ENCODE results near the gene TENM4.

DNA sequence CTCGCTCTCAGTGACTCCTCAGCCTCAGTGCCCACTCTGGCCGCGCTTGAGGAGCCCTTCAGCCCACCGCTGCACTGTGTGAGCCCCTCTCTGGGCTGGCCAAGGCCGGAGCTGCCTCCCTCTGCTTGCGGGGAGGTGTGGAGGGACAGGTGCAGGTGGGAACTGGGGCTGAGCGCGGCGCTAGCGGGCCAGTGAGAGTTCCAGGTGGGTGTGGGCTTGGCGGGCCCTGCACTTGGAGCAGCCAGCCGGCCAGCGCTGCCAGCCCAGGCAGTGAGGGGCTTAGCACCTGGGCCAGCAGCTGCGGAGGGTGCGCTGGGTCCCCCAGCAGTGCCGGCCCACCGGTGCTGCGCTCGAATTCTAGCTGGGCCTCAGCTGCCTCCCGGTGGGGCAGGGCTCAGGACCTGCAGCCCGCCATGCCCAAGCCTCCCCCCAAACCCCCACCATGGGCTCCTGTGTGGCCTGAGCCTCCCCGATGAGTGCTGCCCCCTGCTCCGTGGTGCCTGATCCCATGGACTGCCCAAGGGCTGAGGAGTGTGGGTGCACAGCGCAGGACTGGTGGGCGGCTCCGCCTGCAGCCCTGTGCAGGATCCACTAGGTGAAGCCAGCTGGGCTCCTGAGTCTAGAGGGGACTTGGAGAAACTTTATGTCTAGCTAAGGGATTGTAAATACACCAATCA is 802.0 kb downstream of the TENM4 start:
- TF ChIP-seq, protein P1, sequence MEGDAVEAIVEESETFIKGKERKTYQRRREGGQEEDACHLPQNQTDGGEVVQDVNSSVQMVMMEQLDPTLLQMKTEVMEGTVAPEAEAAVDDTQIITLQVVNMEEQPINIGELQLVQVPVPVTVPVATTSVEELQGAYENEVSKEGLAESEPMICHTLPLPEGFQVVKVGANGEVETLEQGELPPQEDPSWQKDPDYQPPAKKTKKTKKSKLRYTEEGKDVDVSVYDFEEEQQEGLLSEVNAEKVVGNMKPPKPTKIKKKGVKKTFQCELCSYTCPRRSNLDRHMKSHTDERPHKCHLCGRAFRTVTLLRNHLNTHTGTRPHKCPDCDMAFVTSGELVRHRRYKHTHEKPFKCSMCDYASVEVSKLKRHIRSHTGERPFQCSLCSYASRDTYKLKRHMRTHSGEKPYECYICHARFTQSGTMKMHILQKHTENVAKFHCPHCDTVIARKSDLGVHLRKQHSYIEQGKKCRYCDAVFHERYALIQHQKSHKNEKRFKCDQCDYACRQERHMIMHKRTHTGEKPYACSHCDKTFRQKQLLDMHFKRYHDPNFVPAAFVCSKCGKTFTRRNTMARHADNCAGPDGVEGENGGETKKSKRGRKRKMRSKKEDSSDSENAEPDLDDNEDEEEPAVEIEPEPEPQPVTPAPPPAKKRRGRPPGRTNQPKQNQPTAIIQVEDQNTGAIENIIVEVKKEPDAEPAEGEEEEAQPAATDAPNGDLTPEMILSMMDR (IDR thresholded peaks at IDR 0.05): no peak
- no peak for TF ChIP-seq EZH2 (IDR thresholded peaks at IDR 0.05)
- TF ChIP-seq EZH2phosphoT487 (IDR thresholded peaks at IDR 0.05): no peak

Measured in neural progenitor cell (in vitro differentiated cells).